Colonic mucosa (tissue), 4 donors: ENCODE data around the gene CCNH. TPM values are rescaled to one million over a fixed set of nuclear protein-coding genes. Genes with fewer than 3 reads are reported as not detected.

Experiments used
- DNase-seq: peaks from one replicate; pipeline ENCODE4 v3.0.0-alpha.2; 2020
- H3K27ac ChIP-seq: fragments of 200-600 bp; one replicate; pipeline ENCODE4 v1.8.0; 2021
- H3K27me3 ChIP-seq: fragments of 200-600 bp; one replicate; pipeline ENCODE4 v1.8.0; 2021
- H3K36me3 ChIP-seq: fragments of 200-600 bp; one replicate; pipeline ENCODE4 v1.8.0; 2021
- H3K4me1 ChIP-seq: fragments of 200-600 bp; one replicate; pipeline ENCODE4 v1.8.0; 2021; ENCODE audit warnings: mild to moderate bottlenecking
- H3K4me3 ChIP-seq: fragments of 200-600 bp; one replicate; pipeline ENCODE4 v1.8.0; 2021
- H3K9ac ChIP-seq, 2 donors: one replicate each; pipeline ENCODE4 v1.7.0; 2013; ENCODE audit warnings: control low read depth in 2 of 2, low read depth in 2 of 2, low read length in 2 of 2
- H3K9me3 ChIP-seq: fragments of 200-600 bp; one replicate; pipeline ENCODE4 v1.8.0; 2021
- CTCF ChIP-seq: fragments of 200-600 bp; IDR thresholded peaks from one replicate; pipeline ENCODE4 v1.8.0; 2022; ENCODE audit warnings: antibody characterized with exemption, mild to moderate bottlenecking
- intact Hi-C: fragments of 100-400 bp; cut with DNase I; formaldehyde crosslinking; loops from one replicate; pipeline ENCODE4 v1.14.1; 2022
- total RNA-seq, 2 donors: library from RNA; stranded (reverse); fragmentation: NEBNext Ultra II Directional in 1 of 2; extraction: Animal tissue kit (Norgen Biotek cat#: 25700) in 1 of 2; gene quantifications; one replicate each; pipeline ENCODE4 v1.2.1, GENCODE V29; 2021
- donor health status: healthy.
- donor health status: DM: no; HTN: no; CAD: no.
- donor health status: DM: no; HTN: no; CAD: no.

CCNH gene
- total RNA-seq, 2 donors from 2014 or later = 36.3 to 41.1 TPM

DNA sequence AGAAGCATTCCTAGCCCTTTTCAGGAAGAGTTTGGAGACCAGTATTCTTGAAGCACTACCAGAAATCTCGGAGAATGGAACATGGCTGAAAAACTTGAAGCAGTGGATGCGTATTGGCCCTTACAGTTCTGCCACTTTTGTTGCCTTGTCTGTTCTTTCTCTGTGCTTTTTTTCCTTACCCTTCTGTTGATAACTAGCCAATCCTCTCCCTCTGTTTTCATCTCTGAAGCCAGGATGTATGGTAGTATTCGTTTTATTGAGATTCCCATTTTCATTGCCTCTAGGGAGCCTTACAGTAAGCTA is 564 bp upstream of the CCNH start:
- Histone ChIP-seq H3K9me3 (no peaks in the 10 kb centered on the region), H3K4me3 (peak overlapping the region; percentile 76), H3K27me3 (no peaks in the 10 kb centered on the region), H3K36me3 (no peaks in the 10 kb centered on the region), H3K4me1 (no peaks in the 10 kb centered on the region), H3K9ac (peak overlapping the region; percentile 15 to 98), H3K27ac (peak overlapping the region; percentile 94)
- peak; percentile 19 for DNase-seq
- no peak for TF ChIP-seq CTCF
- intact Hi-C loops = no loop called here

DNA sequence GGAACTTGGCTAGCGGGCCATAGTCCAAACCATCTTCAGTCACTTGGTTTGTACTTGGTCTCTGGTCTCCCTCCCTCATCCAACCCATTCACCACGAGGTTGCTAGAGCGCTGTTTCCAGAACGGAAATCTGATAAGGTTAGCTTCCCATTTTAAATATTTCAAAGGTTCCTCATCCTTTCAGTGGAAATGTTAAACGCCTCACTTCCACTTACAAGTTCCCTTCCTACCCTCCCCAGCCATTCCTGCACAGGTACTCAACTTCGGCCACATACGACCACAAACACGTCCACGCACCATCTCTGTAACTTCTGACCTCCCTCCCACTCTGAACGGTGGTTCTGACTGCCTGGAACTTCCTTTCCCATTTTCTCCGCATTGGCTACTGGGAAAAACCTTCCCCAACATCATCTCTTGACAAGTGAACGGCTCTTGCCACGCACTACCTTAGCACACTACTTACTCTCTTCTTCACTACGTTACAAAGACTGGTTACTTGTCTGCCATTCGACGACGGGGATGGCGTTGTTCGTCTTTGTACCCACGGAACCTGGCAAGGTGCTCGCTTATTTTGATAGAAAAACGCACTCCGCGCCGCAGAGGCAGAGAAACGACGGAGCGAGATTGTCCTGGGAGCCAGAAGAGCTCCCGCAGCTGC is 629 bp downstream of the CCNH start:
- Histone ChIP-seq H3K36me3 (peaks cover 3% of the 10 kb centered on the region), H3K4me3 (peak overlapping the region; percentile 76), H3K27me3 (no peaks in the 10 kb centered on the region), H3K27ac (peak overlapping the region; percentile 94), H3K9ac (peak overlapping the region; percentile 89 to 98), H3K4me1 (no peaks in the 10 kb centered on the region), H3K9me3 (no peaks in the 10 kb centered on the region)
- TF ChIP-seq CTCF = no peak
- intact Hi-C loops = no loop called here
- DNase-seq = peak; percentile 57

- Histone ChIP-seq H3K27me3 (no peaks in the 10 kb centered on the region), H3K36me3 (peaks cover 3% of the 10 kb centered on the region), H3K4me3 (peak overlapping the region; percentile 76), H3K9me3 (no peaks in the 10 kb centered on the region), H3K4me1 (no peaks in the 10 kb centered on the region), H3K9ac (peak overlapping the region; percentile 89 to 98), H3K27ac (peak overlapping the region; percentile 94)
- intact Hi-C loops = no loop called here
- TF ChIP-seq CTCF = no peak
- DNase-seq = no peak
Observed at GRCh38 chr5:87411586-87411972, 1.2 kb downstream of the CCNH start.

- H3K27ac ChIP-seq = no peak overlapping the region
- H3K9me3 ChIP-seq = no peaks in the 10 kb centered on the region
- H3K27me3 ChIP-seq = no peaks in the 10 kb centered on the region
- TF ChIP-seq CTCF = no peak
- no peak overlapping the region for H3K4me3 ChIP-seq
- no peaks in the 10 kb centered on the region for H3K4me1 ChIP-seq
- H3K9ac ChIP-seq = no peak overlapping the region
- intact Hi-C loops = no loop called here
- DNase-seq = no peak
- peaks cover 3% of the 10 kb centered on the region for H3K36me3 ChIP-seq
Observed at GRCh38 chr5:87410931-87411330, 1.8 kb downstream of the CCNH start.

GRCh38 chr5:87408204-87408603 is 4.5 kb downstream of the CCNH start:
- intact Hi-C loops = no loop called here
- DNase-seq = no peak
- TF ChIP-seq CTCF = no peak
- Histone ChIP-seq H3K36me3 (peaks cover 3% of the 10 kb centered on the region), H3K4me1 (no peaks in the 10 kb centered on the region), H3K27me3 (no peaks in the 10 kb centered on the region), H3K27ac (no peak overlapping the region), H3K9me3 (no peaks in the 10 kb centered on the region), H3K4me3 (no peak overlapping the region), H3K9ac (no peak overlapping the region)
